B cell (primary cell): ENCODE data around the gene SFXN5. TPM values are rescaled to one million over a fixed set of nuclear protein-coding genes. Genes with fewer than 3 reads are reported as not detected.
"Not testable (repeated sequence)": the region's sequence is repeated elsewhere in the genome, so short reads cannot be mapped to it uniquely, and the experiment has no call there.

Source experiments
- ATAC-seq: fragments of 200-7000 bp; cut with Tn5 transposase; one replicate; pipeline ENCODE4 v1.10.0; 2021; ENCODE audit warnings: low read depth, mild to moderate bottlenecking, moderate number of reproducible peaks, moderate library complexity
- CTCF ChIA-PET: fragments of 350-600 bp; sonication (Branson Sonifier 250); formaldehyde crosslinking; loops from one replicate; lab custom pipeline; 2021; ENCODE audit warnings: antibody characterized with exemption, inconsistent platforms; lab: Charles Lee
- POLR2A ChIA-PET: fragments of 350-600 bp; sonication (Branson Sonifier 250); formaldehyde crosslinking; loops from one replicate; lab custom pipeline; 2021; ENCODE audit warnings: antibody characterized with exemption; lab: Charles Lee
- DNase-seq: peaks from one replicate; pipeline ENCODE4 v3.0.0; 2013
- H2AFZ ChIP-seq: 2 replicates; pipeline ENCODE4 v1.6.1; 2012; ENCODE audit warnings: mild to moderate bottlenecking, low read depth, low read length; ENCODE audit not compliant: insufficient read depth, poor library complexity, severe bottlenecking
- H3K27ac ChIP-seq, 2 donors: 1 replicate in 1 of 2; 2 replicates in 1 of 2; pipeline ENCODE4 v1.5.1; 2012 to 2013; ENCODE audit warnings: low read length in 2 of 2, mild to moderate bottlenecking in 2 of 2, moderate library complexity in 1 of 2
- H3K27me3 ChIP-seq, 4 experiments: fragments of 200-600 bp in 1 of 4; sonication (generic) in 1 of 4; replicated peaks in 1 of 4; 1 replicate in 2 of 4; 2 replicates in 2 of 4; pipeline versions ENCODE4 v1.6.1 to v1.7.0; 2013 to 2016; ENCODE audit warnings: low read length in 3 of 4, mild to moderate bottlenecking in 2 of 4, mixed read lengths in 1 of 4, moderate library complexity in 1 of 4; ENCODE audit not compliant: insufficient read depth in 4 of 4, control insufficient read depth in 3 of 4; ENCODE audit errors: control extremely low read depth in 1 of 4
- H3K36me3 ChIP-seq, 2 experiments: replicated peaks in 1 of 2; 1 replicate in 1 of 2; 2 replicates in 1 of 2; pipeline versions ENCODE4 v1.6.1 to v1.7.1; 2013; ENCODE audit warnings: low read length in 1 of 2; ENCODE audit not compliant: insufficient read depth in 2 of 2, control insufficient read depth in 1 of 2; ENCODE audit errors: control extremely low read depth in 1 of 2, extremely low read depth in 1 of 2
- H3K4me1 ChIP-seq, 2 donors: fragments of 200-600 bp in 1 of 2; sonication (generic) in 1 of 2; 1 replicate in 1 of 2; 2 replicates in 1 of 2; pipeline versions ENCODE4 v1.5.1 to v1.6.1; 2013 to 2017; ENCODE audit warnings: low read length in 2 of 2; ENCODE audit not compliant: control insufficient read depth in 2 of 2, insufficient read depth in 2 of 2
- H3K4me2 ChIP-seq: replicated peaks from 2 replicates; pipeline ENCODE3; 2012; ENCODE audit warnings: mild to moderate bottlenecking, low read depth, low read length; ENCODE audit not compliant: poor library complexity, severe bottlenecking
- H3K4me3 ChIP-seq, 5 experiments: fragments of 200-600 bp in 1 of 5; sonication (generic) in 1 of 5; 1 replicate in 3 of 5; 2 replicates in 2 of 5; pipeline versions ENCODE4 v1.5.1 to v1.7.0; 2011 to 2016; ENCODE audit warnings: low read length in 4 of 5, mild to moderate bottlenecking in 4 of 5, low read depth in 2 of 5, control low read depth in 1 of 5, moderate library complexity in 1 of 5; ENCODE audit not compliant: insufficient read depth in 1 of 5; ENCODE audit errors: control extremely low read depth in 1 of 5, extremely low read depth in 1 of 5
- H3K79me2 ChIP-seq: fragments of 200-600 bp; sonication (generic); one replicate; pipeline ENCODE4 v1.6.0; 2016; ENCODE audit warnings: low read length; ENCODE audit not compliant: control insufficient read depth, insufficient read depth
- H3K9ac ChIP-seq: fragments of 200-600 bp; sonication (generic); 2 replicates; pipeline ENCODE4 v1.6.1; 2017; ENCODE audit warnings: mild to moderate bottlenecking, low read length, moderate library complexity
- H3K9me3 ChIP-seq, 3 donors: one replicate each; pipeline versions ENCODE4 v1.6.1 to v1.7.1; 2013; ENCODE audit warnings: low read length in 2 of 3; ENCODE audit not compliant: control insufficient read depth in 2 of 3, insufficient read depth in 1 of 3; ENCODE audit errors: control extremely low read depth in 1 of 3
- H4K20me1 ChIP-seq: 2 replicates; pipeline ENCODE4 v1.6.0; 2012; ENCODE audit warnings: mild to moderate bottlenecking, low read length; ENCODE audit not compliant: insufficient read depth, control insufficient read depth, poor library complexity, severe bottlenecking
- H3K27ac Mint-ChIP-seq: one replicate; pipeline ENCODE4 v1.8.0; 2021; ENCODE audit warnings: mixed read lengths
- H3K27me3 Mint-ChIP-seq: one replicate; pipeline ENCODE4 v1.8.0; 2021; ENCODE audit warnings: mixed read lengths
- H3K4me1 Mint-ChIP-seq: one replicate; pipeline ENCODE4 v1.8.0; 2021; ENCODE audit warnings: mixed read lengths
- H3K4me3 Mint-ChIP-seq: one replicate; pipeline ENCODE4 v1.8.0; 2021; ENCODE audit warnings: mixed read lengths
- H3K9me3 Mint-ChIP-seq: one replicate; pipeline ENCODE4 v1.8.0; 2022; ENCODE audit warnings: mixed read lengths; ENCODE audit not compliant: insufficient read depth
- EZH2 ChIP-seq: IDR thresholded peaks from 2 replicates; pipeline ENCODE4 v1.6.1; 2012; ENCODE audit warnings: borderline replicate concordance, low read depth, mild to moderate bottlenecking, moderate library complexity, low read length; ENCODE audit not compliant: insufficient read depth, poor library complexity, severe bottlenecking
- WGBS: methylation state at CpG from one replicate; pipeline ENCODE4 v1.1.5; 2013; ENCODE audit warnings: missing lambda C conversion rate; ENCODE audit not compliant: insufficient coverage; 5-methylcytosine and 5-hydroxymethylcytosine counted together
- intact Hi-C: fragments of 100-400 bp; cut with micrococcal nuclease; formaldehyde crosslinking; loops from one replicate; pipeline ENCODE4 v1.10.0; 2022
- polyA plus RNA-seq: library from polyadenylated mRNA; depleted of rRNA; stranded (reverse); fragments of >200 nt; gene quantifications from 2 replicates; pipeline ENCODE4 v1.2.3, GENCODE V29; 2012
- total RNA-seq, 2 donors: library from RNA; stranded (reverse); fragments of 120-200 nt in 1 of 2; gene quantifications; 1 replicate in 1 of 2; 2 replicates in 1 of 2; pipeline versions ENCODE4 v1.2.3 to v1.2.4, GENCODE V29; 2013 to 2022

SFXN5 gene
- total and polyA plus RNA-seq, 2 donors (not counting 1 experiment from before 2014, with no cell fraction given): 8.0 to 16.9 TPM

GRCh38 chr2:73065070-73065469, 6.4 kb downstream of the SFXN5 start:
- CTCF ChIA-PET, H3K4me3 Mint-ChIP-seq, H2AFZ ChIP-seq, H3K4me1 ChIP-seq, H3K9me3 Mint-ChIP-seq, POLR2A ChIA-PET, H4K20me1 ChIP-seq, intact Hi-C loops, H3K27ac ChIP-seq, H3K27me3 ChIP-seq, H3K4me2 ChIP-seq, H3K27ac Mint-ChIP-seq, DNase-seq, H3K9ac ChIP-seq, H3K9me3 ChIP-seq, H3K36me3 ChIP-seq, H3K27me3 Mint-ChIP-seq, ATAC-seq, H3K4me3 ChIP-seq: not testable (repeated sequence)
- H3K79me2 ChIP-seq: peaks cover 13% of the 10 kb centered on the region
- peaks cover 13% of the 10 kb centered on the region for H3K4me1 Mint-ChIP-seq
- WGBS: 97% methylated on average over 5 of the region's 5 CpGs

GRCh38 chr2:73063909-73064875, 7.3 kb downstream of the SFXN5 start:
- Histone ChIP-seq H3K4me3 (no peak overlapping the region), H3K79me2 (peaks cover 6% of the 10 kb centered on the region), H3K9ac (no peak overlapping the region), H2AFZ (no peak overlapping the region), H3K9me3 (no peaks in the 10 kb centered on the region), H3K27ac (no peak overlapping the region), H3K36me3 (no peaks in the 10 kb centered on the region), H3K4me1 (no peaks in the 10 kb centered on the region), H3K27me3 (no peaks in the 10 kb centered on the region), H3K4me2 (no peak overlapping the region), H4K20me1 (no peaks in the 10 kb centered on the region)
- no peak for TF ChIP-seq EZH2
- Mint-ChIP-seq H3K27ac (no peak overlapping the region), H3K27me3 (no peaks in the 10 kb centered on the region), H3K4me3 (no peak overlapping the region), H3K4me1 (peaks cover 8% of the 10 kb centered on the region), H3K9me3 (no peaks in the 10 kb centered on the region)
- intact Hi-C loops: no loop called here
- WGBS: 94% methylated on average over 4 of the region's 8 CpGs
- POLR2A ChIA-PET: no interaction called here
- no peak for DNase-seq
- no peak for ATAC-seq
- CTCF ChIA-PET: no interaction called here
